Mesendoderm (in vitro differentiated cells): ENCODE results near the gene MAP3K15.

Source experiments
- DNase-seq: peaks from one replicate; pipeline ENCODE4 v3.0.0; 2013
- H2AK5ac ChIP-seq: 2 replicates; pipeline ENCODE4 v1.6.1; 2013; ENCODE audit warnings: low read length, inconsistent platforms
- H2BK120ac ChIP-seq: 2 replicates; pipeline ENCODE4 v1.6.1; 2013; ENCODE audit warnings: low read depth, mild to moderate bottlenecking, low read length, moderate library complexity, mixed read lengths
- H2BK15ac ChIP-seq: replicated peaks from 2 replicates; pipeline ENCODE4 v1.6.1; 2013; ENCODE audit warnings: low read depth, mild to moderate bottlenecking, moderate library complexity
- H2BK5ac ChIP-seq: 2 replicates; pipeline ENCODE4 v1.6.1; 2013; ENCODE audit warnings: low read length, inconsistent platforms
- H3K18ac ChIP-seq: 2 replicates; pipeline ENCODE4 v1.6.1; 2013; ENCODE audit warnings: mild to moderate bottlenecking, low read length, mixed read lengths
- H3K23ac ChIP-seq: one replicate; pipeline ENCODE4 v1.6.1; 2013; ENCODE audit warnings: low read length
- H3K27ac ChIP-seq: 2 replicates; pipeline ENCODE4 v1.5.1; 2013; ENCODE audit warnings: low read depth, mild to moderate bottlenecking, inconsistent platforms, low read length, moderate library complexity
- H3K27me3 ChIP-seq: 2 replicates; pipeline ENCODE4 v1.6.1; 2013; ENCODE audit warnings: low read length, control low read depth, mild to moderate bottlenecking, inconsistent platforms; ENCODE audit not compliant: insufficient read depth, poor library complexity
- H3K36me3 ChIP-seq: 2 replicates; pipeline ENCODE4 v1.6.1; 2013; ENCODE audit warnings: low read length, inconsistent platforms; ENCODE audit not compliant: control insufficient read depth, insufficient read depth
- H3K4ac ChIP-seq: one replicate; pipeline ENCODE4 v1.6.1; 2013; ENCODE audit warnings: low read depth, mild to moderate bottlenecking, low read length, moderate library complexity
- H3K4me1 ChIP-seq: 2 replicates; pipeline ENCODE4 v1.6.1; 2013; ENCODE audit warnings: low read depth, low read length, inconsistent platforms; ENCODE audit not compliant: control insufficient read depth
- H3K4me2 ChIP-seq: 2 replicates; pipeline ENCODE4 v1.6.1; 2013; ENCODE audit warnings: low read length
- H3K4me3 ChIP-seq: 2 replicates; pipeline ENCODE4 v1.5.1; 2013; ENCODE audit warnings: mild to moderate bottlenecking, low read length
- H3K56ac ChIP-seq: one replicate; pipeline ENCODE4 v1.6.1; 2013; ENCODE audit warnings: low read length
- H3K79me1 ChIP-seq: 2 replicates; pipeline ENCODE4 v1.6.1; 2013; ENCODE audit warnings: low read length, inconsistent platforms
- H3K79me2 ChIP-seq: 2 replicates; pipeline ENCODE4 v1.6.1; 2013; ENCODE audit warnings: mild to moderate bottlenecking, low read length; ENCODE audit not compliant: control insufficient read depth, insufficient read depth
- H3K9ac ChIP-seq: 2 replicates; pipeline ENCODE4 v1.6.1; 2013; ENCODE audit warnings: low read length, inconsistent platforms
- H4K5ac ChIP-seq: one replicate; pipeline ENCODE4 v1.6.1; 2013; ENCODE audit warnings: low read length
- H4K8ac ChIP-seq: one replicate; pipeline ENCODE4 v1.6.1; 2013; ENCODE audit warnings: low read depth, mild to moderate bottlenecking, control low read depth, low read length, moderate library complexity
- WGBS: extraction: QIAGEN DNeasy Blood & Tissue Kit; methylation state at CpG from one replicate; pipeline ENCODE4 v1.1.7; 2013; ENCODE audit warnings: low lambda C conversion rate, missing lambda C conversion rate; ENCODE audit not compliant: insufficient coverage; ENCODE audit errors: extremely low coverage; 5-methylcytosine and 5-hydroxymethylcytosine counted together

MAP3K15 gene

GRCh38 chrX:19343535-19344408, 171.5 kb downstream of the MAP3K15 start, which contains the start of gene PDHA1:
TSS of gene PDHA1 (plus strand) at chrX:19343927. CDS start at chrX:19344038, 111 bp downstream.
- H3K4me2 ChIP-seq: peak within 1 kb of the TSS; percentile 48
- H4K8ac ChIP-seq: no peak within 1 kb of the TSS
- no peak within 1 kb of the TSS for H2BK5ac ChIP-seq
- H3K36me3 ChIP-seq: no peaks in the 10 kb centered on the region
- no peaks in the 10 kb centered on the region for H3K79me1 ChIP-seq
- peak within 1 kb of the TSS; percentile 79 for H3K4me3 ChIP-seq
- H3K4ac ChIP-seq: peak within 1 kb of the TSS; percentile 36
- H2AK5ac ChIP-seq: no peak within 1 kb of the TSS
- H3K9ac ChIP-seq: peak within 1 kb of the TSS; percentile 81
- H3K4me1 ChIP-seq: no peaks in the 10 kb centered on the region
- no peak within 1 kb of the TSS for H3K23ac ChIP-seq
- H3K56ac ChIP-seq: peak within 1 kb of the TSS; percentile 85
- peaks cover 18% of the 10 kb centered on the region for H3K79me2 ChIP-seq
- H4K5ac ChIP-seq: no peak within 1 kb of the TSS
- no CpG with 5 or more reads among the region's 81 CpGs for WGBS
- H2BK15ac ChIP-seq: no peak within 1 kb of the TSS
- H3K27me3 ChIP-seq: no peaks in the 10 kb centered on the region
- no peak within 1 kb of the TSS for H3K18ac ChIP-seq
- H2BK120ac ChIP-seq: no peak within 1 kb of the TSS
- DNase-seq: peak; percentile 93
- peak within 1 kb of the TSS; percentile 62 for H3K27ac ChIP-seq

- H3K4me1 ChIP-seq: no peaks in the 10 kb centered on the region
- H3K4me3 ChIP-seq: no peak overlapping the region
- no peaks in the 10 kb centered on the region for H3K36me3 ChIP-seq
- H3K4me2 ChIP-seq: no peak overlapping the region
- H4K5ac ChIP-seq: no peak overlapping the region
- no CpG with 5 or more reads among the region's 11 CpGs for WGBS
- H2BK120ac ChIP-seq: no peak overlapping the region
- no peak overlapping the region for H3K4ac ChIP-seq
- peak overlapping the region; percentile 67 for H3K9ac ChIP-seq
- H3K23ac ChIP-seq: no peak overlapping the region
- peaks cover 18% of the 10 kb centered on the region for H3K79me2 ChIP-seq
- H3K79me1 ChIP-seq: no peaks in the 10 kb centered on the region
- no peak overlapping the region for H2AK5ac ChIP-seq
- H4K8ac ChIP-seq: no peak overlapping the region
- H3K27ac ChIP-seq: no peak overlapping the region
- no peak overlapping the region for H2BK15ac ChIP-seq
- H3K18ac ChIP-seq: no peak overlapping the region
- peak overlapping the region; percentile 85 for H3K56ac ChIP-seq
- H2BK5ac ChIP-seq: no peak overlapping the region
- no peak for DNase-seq
- H3K27me3 ChIP-seq: no peaks in the 10 kb centered on the region
Observed at GRCh38 chrX:19343085-19343534, 172.2 kb downstream of the MAP3K15 start.

GRCh38 chrX:19342331-19342906, 172.9 kb downstream of the MAP3K15 start:
- Histone ChIP-seq H3K4ac (no peak overlapping the region), H3K56ac (no peak overlapping the region), H2BK120ac (no peak overlapping the region), H3K79me2 (peaks cover 15% of the 10 kb centered on the region), H3K4me1 (no peaks in the 10 kb centered on the region), H2BK15ac (no peak overlapping the region), H3K4me3 (no peak overlapping the region), H3K23ac (no peak overlapping the region), H3K79me1 (no peaks in the 10 kb centered on the region), H2AK5ac (no peak overlapping the region), H3K4me2 (no peak overlapping the region), H3K27ac (no peak overlapping the region), H4K8ac (no peak overlapping the region), H3K18ac (no peak overlapping the region), H3K27me3 (no peaks in the 10 kb centered on the region), H3K36me3 (no peaks in the 10 kb centered on the region), H2BK5ac (no peak overlapping the region), H3K9ac (no peak overlapping the region), H4K5ac (no peak overlapping the region)
- WGBS: no CpG with 5 or more reads among the region's 6 CpGs
- no peak for DNase-seq

GRCh38 chrX:19334945-19335626, 180.2 kb downstream of the MAP3K15 start:
- Histone ChIP-seq H2BK5ac (no peak overlapping the region), H3K4me1 (no peaks in the 10 kb centered on the region), H3K79me2 (no peaks in the 10 kb centered on the region), H3K9ac (no peak overlapping the region), H2AK5ac (no peak overlapping the region), H3K4ac (no peak overlapping the region), H3K79me1 (no peaks in the 10 kb centered on the region), H3K27me3 (no peaks in the 10 kb centered on the region), H3K23ac (no peak overlapping the region), H2BK120ac (no peak overlapping the region), H3K56ac (no peak overlapping the region), H4K8ac (no peak overlapping the region), H3K27ac (no peak overlapping the region), H3K4me2 (no peak overlapping the region), H3K36me3 (no peaks in the 10 kb centered on the region), H3K4me3 (no peak overlapping the region), H3K18ac (no peak overlapping the region), H4K5ac (no peak overlapping the region), H2BK15ac (no peak overlapping the region)
- peak; percentile 80 for DNase-seq
- WGBS: no CpG with 5 or more reads among the region's 16 CpGs

GRCh38 chrX:19332983-19333382, 182.3 kb downstream of the MAP3K15 start:
- Histone ChIP-seq H4K5ac (no peak overlapping the region), H3K9ac (no peak overlapping the region), H3K4ac (no peak overlapping the region), H2BK15ac (no peak overlapping the region), H3K4me1 (no peaks in the 10 kb centered on the region), H3K27ac (no peak overlapping the region), H3K18ac (no peak overlapping the region), H3K79me2 (no peaks in the 10 kb centered on the region), H3K79me1 (no peaks in the 10 kb centered on the region), H2AK5ac (no peak overlapping the region), H3K56ac (peak overlapping the region; percentile 60), H4K8ac (no peak overlapping the region), H3K27me3 (no peaks in the 10 kb centered on the region), H2BK120ac (no peak overlapping the region), H3K23ac (no peak overlapping the region), H2BK5ac (no peak overlapping the region), H3K4me3 (no peak overlapping the region), H3K36me3 (no peaks in the 10 kb centered on the region), H3K4me2 (no peak overlapping the region)
- no CpG with 5 or more reads among the region's 5 CpGs for WGBS
- no peak for DNase-seq
